ENCODE data around the gene RSKR. TPM values are rescaled to one million over a fixed set of nuclear protein-coding genes. Genes with fewer than 3 reads are reported as not detected.

RSKR gene
- total RNA-seq, 1 experiment from 2014 or later: 25.8 TPM

DNA sequence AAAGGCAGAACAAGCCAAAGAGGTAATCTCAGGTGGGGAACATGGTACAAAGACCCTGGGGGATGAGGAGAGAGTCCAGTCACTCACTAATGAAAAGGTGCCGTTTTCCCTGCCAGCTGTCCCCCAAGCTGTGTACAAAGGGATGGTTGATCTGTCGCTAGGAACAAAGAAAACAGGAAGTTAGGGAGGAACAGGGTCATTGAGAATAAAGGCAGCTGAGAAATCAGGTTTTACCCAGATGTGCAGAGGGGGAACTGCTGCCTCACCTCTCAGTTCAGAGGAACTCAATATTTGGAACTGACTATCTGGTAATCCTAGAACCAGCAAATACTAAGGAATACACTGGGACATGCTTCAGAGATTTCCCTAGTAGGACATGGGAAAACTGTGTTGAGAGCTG, 1.5 kb downstream of the RSKR start:
- Mint-ChIP-seq H3K36me3 (ENCODE audit: insufficient read depth in 1 of 3, low read depth in 3 of 3) (peaks cover 30 to 93% (median 84%) of the 10 kb centered on the region in 3 experiments; a peak in 6 of 7 replicates), H3K4me1 (no peaks in the 10 kb centered on the region), H3K27me3 (ENCODE audit: low read depth) (no peaks in the 10 kb centered on the region), H3K4me3 (no peak overlapping the region), H3K9me3 (no peaks in the 10 kb centered on the region), H3K27ac (no peak overlapping the region)
- no peak overlapping the region for H2AFZ ChIP-seq (ENCODE audit: low read length)
- no peak overlapping the region for H3K9ac ChIP-seq (ENCODE audit: extremely low read depth, insufficient read length, low read length)
- no peak overlapping the region for H3K4ac ChIP-seq (ENCODE audit: low read depth, low read length)
- no peak overlapping the region for H2BK20ac ChIP-seq (ENCODE audit: low read depth, low read length, poor library complexity, severe bottlenecking)
- H3K4me2 ChIP-seq (ENCODE audit: insufficient read depth, insufficient read length, low read length): no peak overlapping the region
- no peak overlapping the region for H3K27ac ChIP-seq (ENCODE audit: insufficient read length, low read depth, low read length)
- no peak overlapping the region for H2BK15ac ChIP-seq (ENCODE audit: low read depth, low read length)
- no peak overlapping the region for H3K18ac ChIP-seq (ENCODE audit: insufficient read length, low read depth, low read length)
- H3K23me2 ChIP-seq (ENCODE audit: insufficient read length, low read depth, low read length, poor library complexity, severe bottlenecking): no peaks in the 10 kb centered on the region
- no peak overlapping the region for H4K91ac ChIP-seq (ENCODE audit: insufficient read length, low read depth, low read length)
- H2BK120ac ChIP-seq (ENCODE audit: low read depth, low read length, poor library complexity, severe bottlenecking): no peak overlapping the region
- H3K9me3 ChIP-seq (ENCODE audit: control insufficient read depth, low read depth, low read length): no peaks in the 10 kb centered on the region
- no peaks in the 10 kb centered on the region for H3K27me3 ChIP-seq (ENCODE audit: insufficient read depth, low read length)
- WGBS (ENCODE audit: extremely low coverage, insufficient read length, low lambda C conversion rate): no CpG with 5 or more reads among the region's 2 CpGs
- H3K79me1 ChIP-seq (ENCODE audit: insufficient read depth, low read depth, low read length, poor library complexity, severe bottlenecking): no peaks in the 10 kb centered on the region
- H4K8ac ChIP-seq (replicated peaks; ENCODE audit: insufficient read length, low read depth, low read length): no peak overlapping the region
- no peak overlapping the region for H3K14ac ChIP-seq (ENCODE audit: insufficient read depth, low read length)
- no peaks in the 10 kb centered on the region for H3K4me1 ChIP-seq (ENCODE audit: insufficient read depth, low read length)
- no peak overlapping the region for H3K56ac ChIP-seq (ENCODE audit: insufficient read length, low read depth, low read length)
- no peaks in the 10 kb centered on the region for H3K79me2 ChIP-seq (ENCODE audit: insufficient read depth, low read length)
- no peak overlapping the region for H3K23ac ChIP-seq (ENCODE audit: insufficient read length, low read depth, low read length)
- DNase-seq: no peak
- no peaks in the 10 kb centered on the region for H4K20me1 ChIP-seq (ENCODE audit: control insufficient read depth, insufficient read depth, insufficient read length)
- H2AK5ac ChIP-seq (ENCODE audit: insufficient read length, low read length): no peak overlapping the region
- H2BK12ac ChIP-seq (ENCODE audit: insufficient read length, low read depth, low read length): no peak overlapping the region
- H4K5ac ChIP-seq (ENCODE audit: insufficient read length, low read depth, low read length): no peak overlapping the region
- H3T11ph ChIP-seq (ENCODE audit: low read length): no peak overlapping the region
- H2BK5ac ChIP-seq (ENCODE audit: insufficient read length, low read length): no peak overlapping the region
- no peak for TF ChIP-seq CTCF (conservative IDR thresholded peaks at IDR 0.05)
